GM19238 (cell line): ENCODE data around the gene ENPP7.

ENCODE experiments used
- DNase-seq: peaks from one replicate; pipeline ENCODE4 v3.0.0; 2011; ENCODE audit warnings: low spot score; ENCODE audit not compliant: insufficient read length

ENPP7 gene

GRCh38 chr17:79702550-79703236 is 28.1 kb upstream of the ENPP7 start:
- no peak for DNase-seq

GRCh38 chr17:79704691-79705090 is 26.1 kb upstream of the ENPP7 start:
- no peak for DNase-seq

- no peak for DNase-seq
These were observed 25.1 kb upstream of the ENPP7 start for GRCh38 chr17:79705674-79706073.

- no peak for DNase-seq
These were observed 23.6 kb upstream of the ENPP7 start for GRCh38 chr17:79706931-79707850.

- peak; percentile 60 for DNase-seq
These were observed 22.5 kb upstream of the ENPP7 start for GRCh38 chr17:79707931-79708891.

- no peak for DNase-seq
These were observed 18.9 kb upstream of the ENPP7 start for GRCh38 chr17:79711715-79712305.

- no peak for DNase-seq
These were observed 17.4 kb upstream of the ENPP7 start for GRCh38 chr17:79713391-79713790.

- no peak for DNase-seq
These were observed 16.3 kb upstream of the ENPP7 start for GRCh38 chr17:79714176-79715097.

- DNase-seq = no peak
These were observed 15.4 kb upstream of the ENPP7 start for GRCh38 chr17:79715098-79715942.

GRCh38 chr17:79715943-79716797 is 14.6 kb upstream of the ENPP7 start:
- no peak for DNase-seq

- no peak for DNase-seq
These were observed 9.9 kb upstream of the ENPP7 start for GRCh38 chr17:79720705-79721292.

GRCh38 chr17:79721993-79722671 is 8.6 kb upstream of the ENPP7 start:
- no peak for DNase-seq

- no peak for DNase-seq
These were observed 8.0 kb upstream of the ENPP7 start for GRCh38 chr17:79722787-79723186.

- DNase-seq = peak; percentile 91
These were observed 2.4 kb upstream of the ENPP7 start for GRCh38 chr17:79728169-79728907.

- no peak for DNase-seq
These were observed 1.8 kb upstream of the ENPP7 start for GRCh38 chr17:79728908-79729471.

GRCh38 chr17:79729761-79730160 is 982 bp upstream of the ENPP7 start:
- DNase-seq = no peak
